ENCODE results near the gene LIG1. TPM values are rescaled to one million over a fixed set of nuclear protein-coding genes. Genes with fewer than 3 reads are reported as not detected.
A peak's percentile ranks its signal among the peaks of the same experiment; 100 is the strongest.

The LIG1 gene
- total and polyA plus RNA-seq, 2 donors (not counting 3 experiments of a cell fraction or from before 2014, with no cell fraction given): 64.0 to 94.7 TPM

- Histone ChIP-seq H3K4me2 (ENCODE audit: insufficient read depth, low read length) (no peak overlapping the region), H3K4me1 (ENCODE audit: control insufficient read depth, extremely low read depth, insufficient read depth, low read length) (peaks cover 22% of the 10 kb centered on the region), H3K27ac (ENCODE audit: insufficient read depth, low read depth, low read length) (no peak overlapping the region), H3K27me3 (ENCODE audit: control insufficient read depth in 2 of 2, insufficient read depth in 2 of 2, low read length in 2 of 2) (no peaks in the 10 kb centered on the region), H3K9me3 (replicated peaks; ENCODE audit: control insufficient read depth, insufficient read depth, low read length) (no peaks in the 10 kb centered on the region), H3K4me3 (replicated peaks in 1 of 3; ENCODE audit: insufficient read depth in 1 of 3, low read depth in 1 of 3, low read length in 3 of 3) (no peak overlapping the region), H3K79me2 (ENCODE audit: control insufficient read depth, insufficient read depth, low read length) (no peaks in the 10 kb centered on the region), H3K9ac (replicated peaks; ENCODE audit: extremely low read depth, insufficient read depth, low read length) (no peak overlapping the region), H4K20me1 (replicated peaks; ENCODE audit: control insufficient read depth, extremely low read depth, insufficient read depth, low read length) (no peaks in the 10 kb centered on the region), H2AFZ (ENCODE audit: low read depth, low read length) (peak overlapping the region; percentile 33), H3K36me3 (ENCODE audit: control insufficient read depth in 2 of 2, extremely low read depth in 1 of 2, insufficient read depth in 2 of 2, low read length in 2 of 2) (peaks cover 0 to 6% of the 10 kb centered on the region in 2 experiments), H3K9me1 (replicated peaks; ENCODE audit: control insufficient read depth, extremely low read depth, insufficient read depth, low read length) (no peaks in the 10 kb centered on the region)
- dilution Hi-C loops (cut with MboI; ENCODE audit: extremely low pct_ligation_motif_present, low sequenced_read_pairs) (no loop called here), intact Hi-C loops (cut with micrococcal nuclease) (no loop called here)
- FAIRE-seq: peak; percentile 40
- TF ChIP-seq FOS (IDR thresholded peaks at IDR 0.05; ENCODE audit: borderline replicate concordance, insufficient read depth, low read length) (no peak), POLR2A (IDR thresholded peaks at IDR 0.05; ENCODE audit: low read depth, low read length) (no peak), EZH2 (IDR thresholded peaks at IDR 0.05; ENCODE audit: borderline replicate concordance, low read depth, low read length, severe bottlenecking) (no peak), GATA2 (IDR thresholded peaks at IDR 0.05; ENCODE audit: insufficient read depth, insufficient read length, low read depth, low read length) (no peak), MAX (IDR thresholded peaks at IDR 0.05; ENCODE audit: insufficient read depth, insufficient read length) (no peak), MYC (IDR thresholded peaks at IDR 0.05; ENCODE audit: low read depth, low read length) (no peak), JUN (IDR thresholded peaks at IDR 0.05; ENCODE audit: borderline replicate concordance, insufficient read depth, insufficient read length, low read depth) (no peak), POLR2AphosphoS5 (IDR thresholded peaks at IDR 0.05; ENCODE audit: insufficient read depth, low read depth, low read length) (no peak)
- TF ChIP-seq, protein P1, sequence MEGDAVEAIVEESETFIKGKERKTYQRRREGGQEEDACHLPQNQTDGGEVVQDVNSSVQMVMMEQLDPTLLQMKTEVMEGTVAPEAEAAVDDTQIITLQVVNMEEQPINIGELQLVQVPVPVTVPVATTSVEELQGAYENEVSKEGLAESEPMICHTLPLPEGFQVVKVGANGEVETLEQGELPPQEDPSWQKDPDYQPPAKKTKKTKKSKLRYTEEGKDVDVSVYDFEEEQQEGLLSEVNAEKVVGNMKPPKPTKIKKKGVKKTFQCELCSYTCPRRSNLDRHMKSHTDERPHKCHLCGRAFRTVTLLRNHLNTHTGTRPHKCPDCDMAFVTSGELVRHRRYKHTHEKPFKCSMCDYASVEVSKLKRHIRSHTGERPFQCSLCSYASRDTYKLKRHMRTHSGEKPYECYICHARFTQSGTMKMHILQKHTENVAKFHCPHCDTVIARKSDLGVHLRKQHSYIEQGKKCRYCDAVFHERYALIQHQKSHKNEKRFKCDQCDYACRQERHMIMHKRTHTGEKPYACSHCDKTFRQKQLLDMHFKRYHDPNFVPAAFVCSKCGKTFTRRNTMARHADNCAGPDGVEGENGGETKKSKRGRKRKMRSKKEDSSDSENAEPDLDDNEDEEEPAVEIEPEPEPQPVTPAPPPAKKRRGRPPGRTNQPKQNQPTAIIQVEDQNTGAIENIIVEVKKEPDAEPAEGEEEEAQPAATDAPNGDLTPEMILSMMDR (IDR thresholded peaks at IDR 0.05; ENCODE audit: extremely low read depth in 1 of 2, insufficient read depth in 1 of 2, low read depth in 1 of 2, low read length in 2 of 2): no peak
- POLR2A ChIA-PET: interaction anchor here (1.2 kb wide), 1 partner anchor 9 kb away, joined by 3 read pairs; no protein-coding TSS in a partner anchor
- DNase-seq (ENCODE audit: low read depth, low spot score): no peak
- CTCF ChIA-PET: interaction anchor here (7.4 kb wide), 1 partner anchor 11 kb away, joined by 112 read pairs; no protein-coding TSS in a partner anchor
- no TSS peak for BruUV-seq (replicated peaks)
Observed at GRCh38 chr19:48113190-48113917, 56.8 kb downstream of the LIG1 start.

Measured in endothelial cell of umbilical vein (primary cell).